HG03045 (cell line): ENCODE measurements around the gene RABL6.
"Not testable (repeated sequence)": the region's sequence is repeated elsewhere in the genome, so short reads cannot be mapped to it uniquely, and the experiment has no call there.

Source experiments
- ATAC-seq: cut with Tn5 transposase; IDR thresholded peaks from one replicate; pipeline ENCODE4 v1.9.1; 2021; ENCODE audit warnings: mild to moderate bottlenecking, moderate library complexity; ENCODE audit not compliant: unreplicated experiment

Gene RABL6

GRCh38 chr9:136855461-136856078 lies 47.8 kb downstream of the RABL6 start:
- ATAC-seq = no peak

- no peak for ATAC-seq
Observed at GRCh38 chr9:136856079-136856476, 48.3 kb downstream of the RABL6 start.

GRCh38 chr9:136856541-136857141 lies 48.9 kb downstream of the RABL6 start:
- no peak for ATAC-seq

GRCh38 chr9:136857166-136857565 lies 49.4 kb downstream of the RABL6 start:
- ATAC-seq = no peak

- no peak for ATAC-seq
Observed at GRCh38 chr9:136857581-136858412, 50.0 kb downstream of the RABL6 start.

- ATAC-seq = no peak
Observed at GRCh38 chr9:136858452-136858843, 50.7 kb downstream of the RABL6 start.

GRCh38 chr9:136858844-136859757 lies 51.4 kb downstream of the RABL6 start:
- ATAC-seq = no peak

- no peak for ATAC-seq
Observed at GRCh38 chr9:136860529-136860928, 52.8 kb downstream of the RABL6 start.

GRCh38 chr9:136860933-136861873 lies 53.5 kb downstream of the RABL6 start:
- ATAC-seq = no peak

GRCh38 chr9:136861874-136862457 lies 54.2 kb downstream of the RABL6 start:
- no peak for ATAC-seq

GRCh38 chr9:136862849-136863622 lies 55.3 kb downstream of the RABL6 start:
- no peak for ATAC-seq

- no peak for ATAC-seq
Observed at GRCh38 chr9:136863623-136864273, 56.0 kb downstream of the RABL6 start.

GRCh38 chr9:136865041-136865767 lies 57.5 kb downstream of the RABL6 start:
- no peak for ATAC-seq

- ATAC-seq = no peak
Observed at GRCh38 chr9:136865768-136866103, 58.0 kb downstream of the RABL6 start.

- not testable (repeated sequence) for ATAC-seq
Observed at GRCh38 chr9:136866898-136867421, 59.2 kb downstream of the RABL6 start.

- no peak for ATAC-seq
Observed at GRCh38 chr9:136867480-136867879, 59.7 kb downstream of the RABL6 start.

- no peak for ATAC-seq
Observed at GRCh38 chr9:136867917-136868316, 60.2 kb downstream of the RABL6 start.
